Peyer's patch (tissue), 4 donors: ENCODE measurements around the gene RNF149. TPM values are rescaled to one million over a fixed set of nuclear protein-coding genes. Genes with fewer than 3 reads are reported as not detected.
A peak's percentile ranks its signal among the peaks of the same experiment; 100 is the strongest.
"Not testable (repeated sequence)": the region's sequence is repeated elsewhere in the genome, so short reads cannot be mapped to it uniquely, and the experiment has no call there.

ENCODE experiments used
- DNase-seq, 3 donors: peaks; one replicate each; pipeline ENCODE4 v3.0.0-alpha.2; 2017 to 2019
- H3K27ac ChIP-seq, 4 donors: fragments of 200-600 bp; sonication (generic); one replicate each; pipeline ENCODE4 v1.5.1; 2016 to 2019
- H3K27me3 ChIP-seq, 2 donors: fragments of 200-600 bp; sonication (generic); one replicate each; pipeline ENCODE4 v1.5.1; 2019
- H3K36me3 ChIP-seq, 3 donors: fragments of 200-600 bp; sonication (generic); one replicate each; pipeline ENCODE4 v1.5.1; 2016 to 2019
- H3K4me1 ChIP-seq, 4 donors: fragments of 200-600 bp; sonication (generic); one replicate each; pipeline ENCODE4 v1.5.1; 2016 to 2019
- H3K4me3 ChIP-seq, 4 donors: fragments of 200-600 bp; sonication (generic); 1 replicate in 3 of 4; 2 replicates in 1 of 4; pipeline ENCODE4 v1.5.1; 2016 to 2019; ENCODE audit warnings: mild to moderate bottlenecking in 1 of 4
- H3K9me3 ChIP-seq, 4 donors: fragments of 200-600 bp; sonication (generic); one replicate each; pipeline ENCODE4 v1.5.1; 2016 to 2019; ENCODE audit warnings: mild to moderate bottlenecking in 1 of 4
- CTCF ChIP-seq, 6 experiments: fragments of 450-650 bp in 4 of 6; fragments of 200-600 bp in 2 of 6; sonication (generic) in 1 of 6; IDR thresholded peaks; one replicate each; pipeline ENCODE4 v1.5.1; 2017 to 2019; ENCODE audit warnings: antibody characterized with exemption in 6 of 6, mild to moderate bottlenecking in 3 of 6, moderate library complexity in 1 of 6
- POLR2A ChIP-seq, 2 donors: fragments of 450-650 bp; IDR thresholded peaks; one replicate each; pipeline ENCODE4 v1.5.1; 2017; ENCODE audit warnings: antibody characterized with exemption in 2 of 2, mild to moderate bottlenecking in 2 of 2, moderate library complexity in 2 of 2
- total RNA-seq, 4 donors: library from RNA; depleted of rRNA; stranded (reverse); fragments of >200 nt; gene quantifications; one replicate each; pipeline ENCODE4 v1.1.0, GENCODE V29; 2016

The RNF149 gene
- total RNA-seq, 4 donors from 2014 or later, result 61.1 to 86.2 (median 70.5) TPM

- Histone ChIP-seq H3K27ac (no peak overlapping the region), H3K4me3 (no peak overlapping the region), H3K4me1 (peaks cover 0 to 24% (median 11%) of the 10 kb centered on the region in 4 donors), H3K27me3 (no peaks in the 10 kb centered on the region), H3K36me3 (no peaks in the 10 kb centered on the region), H3K9me3 (no peaks in the 10 kb centered on the region)
- TF ChIP-seq POLR2A (IDR thresholded peaks at IDR 0.05), result no peak
- TF ChIP-seq CTCF (IDR thresholded peaks at IDR 0.05), result no peak
- no peak for DNase-seq
Observed at GRCh38 chr2:101249826-101250225, 58.7 kb downstream of the RNF149 start.

GRCh38 chr2:101248756-101249155, 59.7 kb downstream of the RNF149 start:
- not testable (repeated sequence) for H3K9me3 ChIP-seq, H3K27ac ChIP-seq, H3K4me3 ChIP-seq, DNase-seq, H3K36me3 ChIP-seq, H3K27me3 ChIP-seq
- peaks cover 0 to 14% (median 2%) of the 10 kb centered on the region in 4 donors for H3K4me1 ChIP-seq

GRCh38 chr2:101245468-101245867, 63.0 kb downstream of the RNF149 start:
- not testable (repeated sequence) for H3K36me3 ChIP-seq, H3K27ac ChIP-seq, H3K4me1 ChIP-seq

GRCh38 chr2:101244899-101245298, 63.6 kb downstream of the RNF149 start:
- H3K9me3 ChIP-seq, DNase-seq, H3K27ac ChIP-seq, H3K36me3 ChIP-seq, H3K4me3 ChIP-seq, H3K4me1 ChIP-seq, H3K27me3 ChIP-seq: not testable (repeated sequence)

More at GRCh38 chr2:101245468-101245867, 63.0 kb downstream of the RNF149 start:
- H3K27me3 ChIP-seq, DNase-seq, H3K4me3 ChIP-seq, H3K9me3 ChIP-seq: not testable (repeated sequence)

- not testable (repeated sequence) for H3K36me3 ChIP-seq, H3K4me3 ChIP-seq, H3K27me3 ChIP-seq, H3K4me1 ChIP-seq, H3K27ac ChIP-seq, H3K9me3 ChIP-seq, DNase-seq
Observed at GRCh38 chr2:101244373-101244772, 64.1 kb downstream of the RNF149 start.

GRCh38 chr2:101241158-101241557, 67.3 kb downstream of the RNF149 start:
- H3K4me3 ChIP-seq, result no peak overlapping the region
- H3K9me3 ChIP-seq, result peaks cover 0 to 3% (median 0%) of the 10 kb centered on the region in 4 donors
- DNase-seq, result no peak
- H3K27ac ChIP-seq, result no peak overlapping the region
- H3K36me3 ChIP-seq, result no peaks in the 10 kb centered on the region
- H3K27me3 ChIP-seq, result no peaks in the 10 kb centered on the region
- peaks cover 0 to 8% (median 0%) of the 10 kb centered on the region in 4 donors for H3K4me1 ChIP-seq
- TF ChIP-seq CTCF (IDR thresholded peaks at IDR 0.05), result no peak
- no peak for TF ChIP-seq POLR2A (IDR thresholded peaks at IDR 0.05)

GRCh38 chr2:101240694-101241093, 67.8 kb downstream of the RNF149 start:
- Histone ChIP-seq H3K27ac (peak overlapping the region in 3 of 4 donors; percentile 21 to 77 (median 61)), H3K4me3 (peak overlapping the region in 1 of 4 donors; percentile 8)
- H3K9me3 ChIP-seq, H3K4me1 ChIP-seq, DNase-seq, H3K27me3 ChIP-seq, H3K36me3 ChIP-seq: not testable (repeated sequence)
- TF ChIP-seq CTCF (IDR thresholded peaks at IDR 0.05), result peak in 5 of 6 experiments; percentile 25 to 75 (median 68)

GRCh38 chr2:101239760-101240118, 68.8 kb downstream of the RNF149 start:
- peak overlapping the region in 3 of 4 donors; percentile 21 to 77 (median 61) for H3K27ac ChIP-seq
- H3K4me1 ChIP-seq, result peaks cover 0 to 10% (median 0%) of the 10 kb centered on the region in 4 donors
- H3K4me3 ChIP-seq, result peak overlapping the region in 2 of 4 donors; percentile 8 to 12

More at GRCh38 chr2:101239760-101240118, 68.8 kb downstream of the RNF149 start:
- H3K9me3 ChIP-seq, H3K36me3 ChIP-seq, H3K27me3 ChIP-seq, DNase-seq: not testable (repeated sequence)
